Osteocyte (in vitro differentiated cells): ENCODE measurements around the gene FAAH. TPM values are rescaled to one million over a fixed set of nuclear protein-coding genes. Genes with fewer than 3 reads are reported as not detected.

ENCODE experiments used
- DNase-seq: peaks from one replicate; pipeline ENCODE4 v3.0.0; 2021; ENCODE audit warnings: mixed read lengths; ENCODE audit not compliant: unreplicated experiment; ENCODE audit errors: extremely low spot score
- H3K27ac Mint-ChIP-seq: one replicate; pipeline ENCODE4 v1.8.0; 2021; ENCODE audit warnings: mild to moderate bottlenecking, mixed read lengths; ENCODE audit not compliant: unreplicated experiment
- H3K27me3 Mint-ChIP-seq: one replicate; pipeline ENCODE4 v1.8.0; 2021; ENCODE audit warnings: mixed read lengths; ENCODE audit not compliant: unreplicated experiment
- H3K36me3 Mint-ChIP-seq: one replicate; pipeline ENCODE4 v1.8.0; 2021; ENCODE audit warnings: mixed read lengths; ENCODE audit not compliant: unreplicated experiment
- H3K4me1 Mint-ChIP-seq: one replicate; pipeline ENCODE4 v1.8.0; 2021; ENCODE audit warnings: mixed read lengths; ENCODE audit not compliant: unreplicated experiment
- H3K4me3 Mint-ChIP-seq: one replicate; pipeline ENCODE4 v1.8.0; 2021; ENCODE audit warnings: mild to moderate bottlenecking, moderate library complexity, mixed read lengths; ENCODE audit not compliant: unreplicated experiment
- H3K9me3 Mint-ChIP-seq: one replicate; pipeline ENCODE4 v1.8.0; 2021; ENCODE audit warnings: mixed read lengths; ENCODE audit not compliant: unreplicated experiment
- CTCF ChIP-seq: fragments of 200-600 bp; sonication (generic); IDR thresholded peaks from 2 replicates; pipeline ENCODE4 v1.5.0; 2021; ENCODE audit warnings: antibody characterized with exemption, mild to moderate bottlenecking, moderate library complexity
- total RNA-seq: library from RNA; stranded (reverse); gene quantifications from 2 replicates; pipeline ENCODE4 v1.2.1, GENCODE V29; 2021

FAAH gene
- total RNA-seq, 1 donor from 2014 or later, result 15.3 TPM

GRCh38 chr1:46422261-46422871 is 28.2 kb downstream of the FAAH start:
- Mint-ChIP-seq H3K4me3 (no peak overlapping the region), H3K27ac (no peak overlapping the region), H3K27me3 (peaks cover 39% of the 10 kb centered on the region), H3K4me1 (no peaks in the 10 kb centered on the region), H3K9me3 (no peaks in the 10 kb centered on the region), H3K36me3 (no peaks in the 10 kb centered on the region)
- DNase-seq, result no peak
- TF ChIP-seq CTCF, result no peak

- TF ChIP-seq CTCF, result no peak
- H3K27me3 Mint-ChIP-seq, result peaks cover 49% of the 10 kb centered on the region
- no peaks in the 10 kb centered on the region for H3K36me3 Mint-ChIP-seq
- H3K27ac Mint-ChIP-seq, result no peak overlapping the region
- no peaks in the 10 kb centered on the region for H3K9me3 Mint-ChIP-seq
- H3K4me3 Mint-ChIP-seq, result no peak overlapping the region
- H3K4me1 Mint-ChIP-seq, result no peaks in the 10 kb centered on the region
- DNase-seq, result no peak
Observed at GRCh38 chr1:46423574-46424240, 29.6 kb downstream of the FAAH start.

GRCh38 chr1:46424730-46425129 is 30.6 kb downstream of the FAAH start:
- no peak for TF ChIP-seq CTCF
- H3K27me3 Mint-ChIP-seq, result peaks cover 48% of the 10 kb centered on the region
- no peaks in the 10 kb centered on the region for H3K4me1 Mint-ChIP-seq
- no peak overlapping the region for H3K4me3 Mint-ChIP-seq
- H3K36me3 Mint-ChIP-seq, result no peaks in the 10 kb centered on the region
- H3K9me3 Mint-ChIP-seq, result no peaks in the 10 kb centered on the region
- no peak for DNase-seq
- H3K27ac Mint-ChIP-seq, result no peak overlapping the region

GRCh38 chr1:46425726-46426125 is 31.6 kb downstream of the FAAH start:
- H3K27ac Mint-ChIP-seq, result no peak overlapping the region
- H3K36me3 Mint-ChIP-seq, result no peaks in the 10 kb centered on the region
- peaks cover 43% of the 10 kb centered on the region for H3K27me3 Mint-ChIP-seq
- DNase-seq, result no peak
- H3K4me3 Mint-ChIP-seq, result no peak overlapping the region
- no peaks in the 10 kb centered on the region for H3K9me3 Mint-ChIP-seq
- no peaks in the 10 kb centered on the region for H3K4me1 Mint-ChIP-seq
- TF ChIP-seq CTCF, result no peak

- Mint-ChIP-seq H3K36me3 (no peaks in the 10 kb centered on the region), H3K4me3 (no peak overlapping the region), H3K27ac (no peak overlapping the region), H3K9me3 (no peaks in the 10 kb centered on the region), H3K27me3 (peaks cover 43% of the 10 kb centered on the region), H3K4me1 (no peaks in the 10 kb centered on the region)
- no peak for DNase-seq
- no peak for TF ChIP-seq CTCF
Observed at GRCh38 chr1:46427541-46427940, 33.4 kb downstream of the FAAH start.
